B cell (primary cell): ENCODE results near the gene CELF4. TPM values are rescaled to one million over a fixed set of nuclear protein-coding genes. Genes with fewer than 3 reads are reported as not detected.

ENCODE experiments used
- ATAC-seq: fragments of 200-7000 bp; cut with Tn5 transposase; one replicate; pipeline ENCODE4 v1.10.0; 2021; ENCODE audit warnings: low read depth, mild to moderate bottlenecking, moderate number of reproducible peaks, moderate library complexity
- CTCF ChIA-PET: fragments of 350-600 bp; sonication (Branson Sonifier 250); formaldehyde crosslinking; loops from one replicate; lab custom pipeline; 2021; ENCODE audit warnings: antibody characterized with exemption, inconsistent platforms; lab: Charles Lee
- POLR2A ChIA-PET: fragments of 350-600 bp; sonication (Branson Sonifier 250); formaldehyde crosslinking; loops from one replicate; lab custom pipeline; 2021; ENCODE audit warnings: antibody characterized with exemption; lab: Charles Lee
- DNase-seq: peaks from one replicate; pipeline ENCODE4 v3.0.0; 2013
- H2AFZ ChIP-seq: 2 replicates; pipeline ENCODE4 v1.6.1; 2012; ENCODE audit warnings: mild to moderate bottlenecking, low read depth, low read length; ENCODE audit not compliant: insufficient read depth, poor library complexity, severe bottlenecking
- H3K27ac ChIP-seq, 2 donors: 1 replicate in 1 of 2; 2 replicates in 1 of 2; pipeline ENCODE4 v1.5.1; 2012 to 2013; ENCODE audit warnings: low read length in 2 of 2, mild to moderate bottlenecking in 2 of 2, moderate library complexity in 1 of 2
- H3K27me3 ChIP-seq, 4 experiments: fragments of 200-600 bp in 1 of 4; sonication (generic) in 1 of 4; replicated peaks in 1 of 4; 1 replicate in 2 of 4; 2 replicates in 2 of 4; pipeline versions ENCODE4 v1.6.1 to v1.7.0; 2013 to 2016; ENCODE audit warnings: low read length in 3 of 4, mild to moderate bottlenecking in 2 of 4, mixed read lengths in 1 of 4, moderate library complexity in 1 of 4; ENCODE audit not compliant: insufficient read depth in 4 of 4, control insufficient read depth in 3 of 4; ENCODE audit errors: control extremely low read depth in 1 of 4
- H3K36me3 ChIP-seq, 2 experiments: replicated peaks in 1 of 2; 1 replicate in 1 of 2; 2 replicates in 1 of 2; pipeline versions ENCODE4 v1.6.1 to v1.7.1; 2013; ENCODE audit warnings: low read length in 1 of 2; ENCODE audit not compliant: insufficient read depth in 2 of 2, control insufficient read depth in 1 of 2; ENCODE audit errors: control extremely low read depth in 1 of 2, extremely low read depth in 1 of 2
- H3K4me1 ChIP-seq, 2 donors: fragments of 200-600 bp in 1 of 2; sonication (generic) in 1 of 2; 1 replicate in 1 of 2; 2 replicates in 1 of 2; pipeline versions ENCODE4 v1.5.1 to v1.6.1; 2013 to 2017; ENCODE audit warnings: low read length in 2 of 2; ENCODE audit not compliant: control insufficient read depth in 2 of 2, insufficient read depth in 2 of 2
- H3K4me2 ChIP-seq: replicated peaks from 2 replicates; pipeline ENCODE3; 2012; ENCODE audit warnings: mild to moderate bottlenecking, low read depth, low read length; ENCODE audit not compliant: poor library complexity, severe bottlenecking
- H3K4me3 ChIP-seq, 5 experiments: fragments of 200-600 bp in 1 of 5; sonication (generic) in 1 of 5; 1 replicate in 3 of 5; 2 replicates in 2 of 5; pipeline versions ENCODE4 v1.5.1 to v1.7.0; 2011 to 2016; ENCODE audit warnings: low read length in 4 of 5, mild to moderate bottlenecking in 4 of 5, low read depth in 2 of 5, control low read depth in 1 of 5, moderate library complexity in 1 of 5; ENCODE audit not compliant: insufficient read depth in 1 of 5; ENCODE audit errors: control extremely low read depth in 1 of 5, extremely low read depth in 1 of 5
- H3K79me2 ChIP-seq: fragments of 200-600 bp; sonication (generic); one replicate; pipeline ENCODE4 v1.6.0; 2016; ENCODE audit warnings: low read length; ENCODE audit not compliant: control insufficient read depth, insufficient read depth
- H3K9ac ChIP-seq: fragments of 200-600 bp; sonication (generic); 2 replicates; pipeline ENCODE4 v1.6.1; 2017; ENCODE audit warnings: mild to moderate bottlenecking, low read length, moderate library complexity
- H3K9me3 ChIP-seq, 3 donors: one replicate each; pipeline versions ENCODE4 v1.6.1 to v1.7.1; 2013; ENCODE audit warnings: low read length in 2 of 3; ENCODE audit not compliant: control insufficient read depth in 2 of 3, insufficient read depth in 1 of 3; ENCODE audit errors: control extremely low read depth in 1 of 3
- H4K20me1 ChIP-seq: 2 replicates; pipeline ENCODE4 v1.6.0; 2012; ENCODE audit warnings: mild to moderate bottlenecking, low read length; ENCODE audit not compliant: insufficient read depth, control insufficient read depth, poor library complexity, severe bottlenecking
- H3K27ac Mint-ChIP-seq: one replicate; pipeline ENCODE4 v1.8.0; 2021; ENCODE audit warnings: mixed read lengths
- H3K27me3 Mint-ChIP-seq: one replicate; pipeline ENCODE4 v1.8.0; 2021; ENCODE audit warnings: mixed read lengths
- H3K4me1 Mint-ChIP-seq: one replicate; pipeline ENCODE4 v1.8.0; 2021; ENCODE audit warnings: mixed read lengths
- H3K4me3 Mint-ChIP-seq: one replicate; pipeline ENCODE4 v1.8.0; 2021; ENCODE audit warnings: mixed read lengths
- H3K9me3 Mint-ChIP-seq: one replicate; pipeline ENCODE4 v1.8.0; 2022; ENCODE audit warnings: mixed read lengths; ENCODE audit not compliant: insufficient read depth
- CTCF ChIP-seq: fragments of 200-600 bp; IDR thresholded peaks from one replicate; pipeline ENCODE4 v1.8.0; 2022; ENCODE audit warnings: antibody characterized with exemption, mild to moderate bottlenecking
- EZH2 ChIP-seq: IDR thresholded peaks from 2 replicates; pipeline ENCODE4 v1.6.1; 2012; ENCODE audit warnings: borderline replicate concordance, low read depth, mild to moderate bottlenecking, moderate library complexity, low read length; ENCODE audit not compliant: insufficient read depth, poor library complexity, severe bottlenecking
- WGBS: methylation state at CpG from one replicate; pipeline ENCODE4 v1.1.5; 2013; ENCODE audit warnings: missing lambda C conversion rate; ENCODE audit not compliant: insufficient coverage; 5-methylcytosine and 5-hydroxymethylcytosine counted together
- intact Hi-C: fragments of 100-400 bp; cut with micrococcal nuclease; formaldehyde crosslinking; loops from one replicate; pipeline ENCODE4 v1.10.0; 2022
- polyA plus RNA-seq: library from polyadenylated mRNA; depleted of rRNA; stranded (reverse); fragments of >200 nt; gene quantifications from 2 replicates; pipeline ENCODE4 v1.2.3, GENCODE V29; 2012
- total RNA-seq, 2 donors: library from RNA; stranded (reverse); fragments of 120-200 nt in 1 of 2; gene quantifications; 1 replicate in 1 of 2; 2 replicates in 1 of 2; pipeline versions ENCODE4 v1.2.3 to v1.2.4, GENCODE V29; 2013 to 2022

The CELF4 gene
- total and polyA plus RNA-seq, 2 donors (not counting 1 experiment from before 2014, with no cell fraction given) = not detected

GRCh38 chr18:37412333-37412732, 153.3 kb downstream of the CELF4 start:
- Mint-ChIP-seq H3K27ac (no peak overlapping the region), H3K4me3 (no peak overlapping the region), H3K27me3 (no peaks in the 10 kb centered on the region), H3K9me3 (no peaks in the 10 kb centered on the region), H3K4me1 (no peaks in the 10 kb centered on the region)
- intact Hi-C loops = no loop called here
- no peak for DNase-seq
- no peak for ATAC-seq
- CTCF ChIA-PET = no interaction called here
- H3K4me3 ChIP-seq = no peak overlapping the region
- no peaks in the 10 kb centered on the region for H3K79me2 ChIP-seq
- H3K36me3 ChIP-seq = no peaks in the 10 kb centered on the region
- POLR2A ChIA-PET = no interaction called here
- no peak overlapping the region for H3K9ac ChIP-seq
- peaks cover 0 to 21% (median 0%) of the 10 kb centered on the region in 3 donors for H3K9me3 ChIP-seq
- TF ChIP-seq CTCF (no peak), EZH2 (no peak)
- WGBS = 90% methylated on average over 3 of the region's 3 CpGs
- no peak overlapping the region for H3K4me2 ChIP-seq
- H4K20me1 ChIP-seq = no peaks in the 10 kb centered on the region
- H3K4me1 ChIP-seq = no peaks in the 10 kb centered on the region
- H2AFZ ChIP-seq = no peak overlapping the region
- H3K27ac ChIP-seq = no peak overlapping the region
- H3K27me3 ChIP-seq = peaks cover 0 to under 1% (median 0%) of the 10 kb centered on the region in 4 experiments

DNA sequence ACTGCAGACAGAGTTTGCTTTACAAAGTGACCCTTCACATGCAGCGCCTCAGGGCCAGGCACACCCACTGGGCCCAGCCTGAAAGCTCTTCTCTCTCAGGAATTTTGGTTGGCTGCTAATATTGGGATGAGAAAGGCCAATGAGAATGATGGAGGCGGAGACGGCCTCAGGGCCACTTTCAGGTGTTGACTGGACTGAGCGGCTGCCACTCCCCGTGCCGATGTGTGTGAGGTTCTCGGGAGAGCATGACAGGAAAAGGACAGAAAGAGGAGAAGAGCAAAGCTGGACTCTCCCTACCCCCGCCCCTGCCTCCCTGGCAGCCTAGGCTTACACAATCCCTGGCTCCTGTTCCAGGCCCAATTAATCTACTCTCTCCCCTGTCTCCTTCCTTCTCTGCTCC, 155.7 kb downstream of the CELF4 start:
- no peaks in the 10 kb centered on the region for H4K20me1 ChIP-seq
- TF ChIP-seq EZH2 = no peak
- TF ChIP-seq CTCF = no peak
- H3K4me3 Mint-ChIP-seq = no peak overlapping the region
- no peaks in the 10 kb centered on the region for H3K9me3 Mint-ChIP-seq
- no peak overlapping the region for H3K4me2 ChIP-seq
- H3K4me1 ChIP-seq = no peaks in the 10 kb centered on the region
- no peak for ATAC-seq
- POLR2A ChIA-PET = no interaction called here
- H3K36me3 ChIP-seq = no peaks in the 10 kb centered on the region
- no peaks in the 10 kb centered on the region for H3K27me3 ChIP-seq
- no peak overlapping the region for H3K27ac ChIP-seq
- H3K79me2 ChIP-seq = no peaks in the 10 kb centered on the region
- H3K9ac ChIP-seq = no peak overlapping the region
- no peak for DNase-seq
- CTCF ChIA-PET = no interaction called here
- H3K4me1 Mint-ChIP-seq = no peaks in the 10 kb centered on the region
- no peak overlapping the region for H3K4me3 ChIP-seq
- H2AFZ ChIP-seq = no peak overlapping the region
- WGBS = 92% methylated on average over 5 of the region's 8 CpGs
- intact Hi-C loops = no loop called here
- H3K27me3 Mint-ChIP-seq = no peaks in the 10 kb centered on the region
- no peak overlapping the region for H3K27ac Mint-ChIP-seq
- peaks cover 0 to 17% (median 0%) of the 10 kb centered on the region in 3 donors for H3K9me3 ChIP-seq
